ENCODE results near the gene GSDME. TPM values are rescaled to one million over a fixed set of nuclear protein-coding genes. Genes with fewer than 3 reads are reported as not detected.

Gene GSDME
- total and polyA plus RNA-seq, 8 donors: 0.43 to 7.1 (median 1.5) TPM

- intact Hi-C loops (cut with DNase I): no loop called here
- Histone ChIP-seq H3K27me3 (no peaks in the 10 kb centered on the region), H3K4me1 (no peaks in the 10 kb centered on the region), H3K27ac (no peak overlapping the region), H3K36me3 (no peaks in the 10 kb centered on the region), H3K9me3 (no peaks in the 10 kb centered on the region), H3K4me3 (no peak overlapping the region)
- FAIRE-seq (no peak), ATAC-seq (no peak), DNase-seq (no peak)
- 77 to 86% methylated on average over 9 of the region's 9 CpGs for WGBS, 2 donors
- TF ChIP-seq CTCF (IDR thresholded peaks at IDR 0.05): no peak
Observed at GRCh38 chr7:24707988-24708615, 49.2 kb downstream of the GSDME start.

- FAIRE-seq (no peak), ATAC-seq (no peak), DNase-seq (no peak)
- WGBS, 2 donors: 94 to 96% methylated on average over 30 of the region's 30 CpGs
- intact Hi-C loops (cut with DNase I): no loop called here
- no peaks in the 10 kb centered on the region for H3K36me3 ChIP-seq
- no peak overlapping the region for H3K27ac ChIP-seq
- H3K4me1 ChIP-seq: no peaks in the 10 kb centered on the region
- no peak overlapping the region for H3K4me3 ChIP-seq
- no peak for TF ChIP-seq CTCF (IDR thresholded peaks at IDR 0.05)
- no peaks in the 10 kb centered on the region for H3K27me3 ChIP-seq
- no peaks in the 10 kb centered on the region for H3K9me3 ChIP-seq
Observed at GRCh38 chr7:24706211-24707170, 50.8 kb downstream of the GSDME start.

GRCh38 chr7:24705461-24705954 is 51.8 kb downstream of the GSDME start:
- Histone ChIP-seq H3K27ac (no peak overlapping the region), H3K9me3 (no peaks in the 10 kb centered on the region), H3K4me1 (no peaks in the 10 kb centered on the region), H3K4me3 (no peak overlapping the region), H3K27me3 (no peaks in the 10 kb centered on the region), H3K36me3 (no peaks in the 10 kb centered on the region)
- DNase-seq (no peak), ATAC-seq (peak in 2 of 4 donors; percentile 8 to 59), FAIRE-seq (no peak)
- no peak for TF ChIP-seq CTCF (IDR thresholded peaks at IDR 0.05)
- intact Hi-C loops (cut with DNase I): no loop called here
- WGBS, 2 donors: 93 to 95% methylated on average over 5 of the region's 5 CpGs

- ATAC-seq (no peak), FAIRE-seq (no peak), DNase-seq (no peak)
- Histone ChIP-seq H3K27ac (no peak overlapping the region), H3K9me3 (no peaks in the 10 kb centered on the region), H3K4me1 (no peaks in the 10 kb centered on the region), H3K4me3 (no peak overlapping the region), H3K36me3 (no peaks in the 10 kb centered on the region), H3K27me3 (no peaks in the 10 kb centered on the region)
- intact Hi-C loops (cut with DNase I): no loop called here
- no peak for TF ChIP-seq CTCF (IDR thresholded peaks at IDR 0.05)
- 83 to 90% methylated on average over 4 of the region's 4 CpGs for WGBS, 2 donors
Observed at GRCh38 chr7:24704311-24704710, 53.0 kb downstream of the GSDME start.

Measured in pancreas (tissue), 10 donors.